Measurements from ENCODE around the gene ARHGEF17.

ARHGEF17 gene

GRCh38 chr11:73315293-73316020 lies 7.4 kb downstream of the ARHGEF17 start:
- no peak for TF ChIP-seq JUND (IDR thresholded peaks at IDR 0.05; ENCODE audit: low read depth)
- no peak for DNase-seq (ENCODE audit: low read depth in 1 of 2, low spot score in 1 of 2)
- in situ Hi-C loops (cut with HindIII; ENCODE audit: low pct_unique_long_range_greater_than_20kb, low sequenced_read_pairs) = no loop called here

GRCh38 chr11:73316422-73316821 lies 8.3 kb downstream of the ARHGEF17 start:
- DNase-seq (ENCODE audit: low read depth in 1 of 2, low spot score in 1 of 2) = no peak
- no peak for TF ChIP-seq JUND (IDR thresholded peaks at IDR 0.05; ENCODE audit: low read depth)
- in situ Hi-C loops (cut with HindIII; ENCODE audit: low pct_unique_long_range_greater_than_20kb, low sequenced_read_pairs) = no loop called here

- no peak for TF ChIP-seq JUND (IDR thresholded peaks at IDR 0.05; ENCODE audit: low read depth)
- DNase-seq (ENCODE audit: low read depth in 1 of 2, low spot score in 1 of 2) = no peak
- in situ Hi-C loops (cut with HindIII; ENCODE audit: low pct_unique_long_range_greater_than_20kb, low sequenced_read_pairs) = no loop called here
Measured at GRCh38 chr11:73317373-73317772, 9.3 kb downstream of the ARHGEF17 start.

- no peak for TF ChIP-seq JUND (IDR thresholded peaks at IDR 0.05; ENCODE audit: low read depth)
- in situ Hi-C loops (cut with HindIII; ENCODE audit: low pct_unique_long_range_greater_than_20kb, low sequenced_read_pairs) = no loop called here
- no peak for DNase-seq (ENCODE audit: low read depth in 1 of 2, low spot score in 1 of 2)
Measured at GRCh38 chr11:73317803-73318202, 9.7 kb downstream of the ARHGEF17 start.

GRCh38 chr11:73318501-73319011 lies 10.5 kb downstream of the ARHGEF17 start:
- DNase-seq (ENCODE audit: low read depth in 1 of 2, low spot score in 1 of 2) = no peak
- in situ Hi-C loops (cut with HindIII; ENCODE audit: low pct_unique_long_range_greater_than_20kb, low sequenced_read_pairs) = no loop called here
- TF ChIP-seq JUND (IDR thresholded peaks at IDR 0.05; ENCODE audit: low read depth) = no peak

- TF ChIP-seq JUND (IDR thresholded peaks at IDR 0.05; ENCODE audit: low read depth) = no peak
- DNase-seq (ENCODE audit: low read depth in 1 of 2, low spot score in 1 of 2) = no peak
Measured at GRCh38 chr11:73320763-73321603, 12.9 kb downstream of the ARHGEF17 start.

GRCh38 chr11:73321604-73322381 lies 13.7 kb downstream of the ARHGEF17 start:
- DNase-seq (ENCODE audit: low read depth in 1 of 2, low spot score in 1 of 2) = no peak
- in situ Hi-C loops (cut with HindIII; ENCODE audit: low pct_unique_long_range_greater_than_20kb, low sequenced_read_pairs) = no loop called here
- no peak for TF ChIP-seq JUND (IDR thresholded peaks at IDR 0.05; ENCODE audit: low read depth)

More at GRCh38 chr11:73320763-73321603, 12.9 kb downstream of the ARHGEF17 start:
- in situ Hi-C loops (cut with HindIII; ENCODE audit: low pct_unique_long_range_greater_than_20kb, low sequenced_read_pairs) = no loop called here

GRCh38 chr11:73322382-73323306 lies 14.6 kb downstream of the ARHGEF17 start:
- TF ChIP-seq JUND (IDR thresholded peaks at IDR 0.05; ENCODE audit: low read depth) = no peak
- no peak for DNase-seq (ENCODE audit: low read depth in 1 of 2, low spot score in 1 of 2)
- in situ Hi-C loops (cut with HindIII; ENCODE audit: low pct_unique_long_range_greater_than_20kb, low sequenced_read_pairs) = no loop called here

GRCh38 chr11:73323464-73323863 lies 15.4 kb downstream of the ARHGEF17 start:
- no peak for DNase-seq (ENCODE audit: low read depth in 1 of 2, low spot score in 1 of 2)
- TF ChIP-seq JUND (IDR thresholded peaks at IDR 0.05; ENCODE audit: low read depth) = no peak
- in situ Hi-C loops (cut with HindIII; ENCODE audit: low pct_unique_long_range_greater_than_20kb, low sequenced_read_pairs) = no loop called here

GRCh38 chr11:73324116-73324515 lies 16.0 kb downstream of the ARHGEF17 start:
- no peak for DNase-seq (ENCODE audit: low read depth in 1 of 2, low spot score in 1 of 2)
- no peak for TF ChIP-seq JUND (IDR thresholded peaks at IDR 0.05; ENCODE audit: low read depth)
- in situ Hi-C loops (cut with HindIII; ENCODE audit: low pct_unique_long_range_greater_than_20kb, low sequenced_read_pairs) = no loop called here

GRCh38 chr11:73324665-73325035 lies 16.6 kb downstream of the ARHGEF17 start:
- no peak for DNase-seq (ENCODE audit: low read depth in 1 of 2, low spot score in 1 of 2)
- in situ Hi-C loops (cut with HindIII; ENCODE audit: low pct_unique_long_range_greater_than_20kb, low sequenced_read_pairs) = no loop called here
- TF ChIP-seq JUND (IDR thresholded peaks at IDR 0.05; ENCODE audit: low read depth) = no peak
